Mucosa of stomach (tissue), 1 donor: ENCODE results near the gene THEMIS.
"Not testable (repeated sequence)": the region's sequence is repeated elsewhere in the genome, so short reads cannot be mapped to it uniquely, and the experiment has no call there.

Source experiments
- H3K27me3 ChIP-seq: one replicate; pipeline ENCODE4 v1.7.0; 2013; ENCODE audit warnings: mild to moderate bottlenecking, low read length; ENCODE audit not compliant: control insufficient read depth, insufficient read depth
- H3K36me3 ChIP-seq: one replicate; pipeline ENCODE4 v1.7.0; 2013; ENCODE audit warnings: low read length; ENCODE audit not compliant: control insufficient read depth, insufficient read depth
- H3K4me1 ChIP-seq: one replicate; pipeline ENCODE4 v1.7.0; 2013; ENCODE audit warnings: mild to moderate bottlenecking, low read length; ENCODE audit not compliant: control insufficient read depth, insufficient read depth
- H3K4me3 ChIP-seq: one replicate; pipeline ENCODE4 v1.7.0; 2013; ENCODE audit warnings: low read length
- H3K9ac ChIP-seq: one replicate; pipeline ENCODE4 v1.7.0; 2013; ENCODE audit warnings: mild to moderate bottlenecking, low read length, moderate library complexity
- H3K9me3 ChIP-seq: one replicate; pipeline ENCODE4 v1.7.0; 2013; ENCODE audit warnings: mild to moderate bottlenecking, low read length, moderate library complexity; ENCODE audit not compliant: control insufficient read depth
- donor health status: Pancreatic carcinoma.

The THEMIS gene

DNA sequence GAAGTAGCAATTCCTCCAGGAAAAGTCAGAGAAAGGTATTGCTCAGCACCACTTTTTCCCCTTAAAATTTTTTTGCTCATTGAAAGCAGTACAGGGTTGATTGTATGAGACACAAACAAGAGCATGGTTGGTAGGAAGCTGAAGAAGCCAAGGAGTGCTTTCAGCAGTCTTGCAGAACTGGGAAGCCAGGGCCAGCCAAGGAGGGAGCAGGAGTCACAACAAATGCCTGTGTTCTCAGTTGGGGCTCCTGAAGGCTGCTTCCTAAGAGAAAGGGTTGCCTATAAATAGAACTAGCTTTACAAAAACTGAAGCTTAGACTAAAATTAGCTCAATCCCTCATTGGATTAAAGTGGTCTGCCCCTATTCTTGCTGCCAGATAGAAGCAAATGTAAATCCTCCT lies 3.3 kb upstream of the THEMIS start:
- H3K4me3 ChIP-seq, result no peak overlapping the region
- no peak overlapping the region for H3K9ac ChIP-seq
- no peaks in the 10 kb centered on the region for H3K27me3 ChIP-seq
- no peaks in the 10 kb centered on the region for H3K4me1 ChIP-seq
- H3K36me3 ChIP-seq, result no peaks in the 10 kb centered on the region
- no peaks in the 10 kb centered on the region for H3K9me3 ChIP-seq

DNA sequence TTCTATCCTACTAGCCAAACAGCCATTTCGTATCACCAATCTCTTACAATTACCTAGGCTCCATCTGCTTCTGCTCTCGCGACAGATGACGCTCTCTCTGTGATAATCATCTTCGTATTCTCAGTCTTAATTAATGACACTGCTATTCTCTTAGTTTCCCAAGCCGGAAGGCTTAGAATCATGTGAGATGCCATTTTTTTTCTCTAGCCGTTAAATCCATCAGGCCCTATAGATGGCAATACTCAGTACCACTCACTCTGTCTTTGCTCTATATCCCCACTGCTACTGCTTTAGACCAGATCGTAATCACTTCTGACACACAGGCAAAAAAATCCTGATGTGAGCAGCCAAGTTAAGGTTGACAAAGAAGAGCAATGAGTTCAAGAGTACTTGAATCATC lies 2.1 kb upstream of the THEMIS start:
- H3K9ac ChIP-seq, result no peak overlapping the region
- H3K9me3 ChIP-seq, result no peaks in the 10 kb centered on the region
- H3K36me3 ChIP-seq, result no peaks in the 10 kb centered on the region
- H3K4me3 ChIP-seq, result no peak overlapping the region
- H3K27me3 ChIP-seq, result no peaks in the 10 kb centered on the region
- no peaks in the 10 kb centered on the region for H3K4me1 ChIP-seq

DNA sequence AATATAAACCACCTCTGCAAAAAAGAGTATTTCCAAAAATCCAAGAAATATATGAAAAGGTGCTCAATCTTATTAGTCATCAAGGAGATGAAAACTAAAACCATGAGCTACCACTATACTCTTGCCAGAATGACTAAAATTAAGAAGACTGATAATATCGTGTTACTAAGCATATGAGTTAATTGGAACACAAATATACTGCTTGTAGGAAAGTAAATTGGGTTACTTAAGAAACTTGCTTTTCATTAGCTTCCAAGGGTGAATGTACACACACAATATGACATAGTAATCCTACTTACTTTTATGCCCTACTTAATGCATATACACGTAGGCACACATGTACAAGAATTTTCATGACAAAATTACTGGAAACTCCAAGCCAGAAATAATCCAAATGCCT lies 3.4 kb downstream of the THEMIS start:
- Histone ChIP-seq H3K27me3 (no peaks in the 10 kb centered on the region), H3K9ac (no peak overlapping the region), H3K9me3 (no peaks in the 10 kb centered on the region), H3K4me1 (no peaks in the 10 kb centered on the region), H3K4me3 (no peak overlapping the region), H3K36me3 (no peaks in the 10 kb centered on the region)

DNA sequence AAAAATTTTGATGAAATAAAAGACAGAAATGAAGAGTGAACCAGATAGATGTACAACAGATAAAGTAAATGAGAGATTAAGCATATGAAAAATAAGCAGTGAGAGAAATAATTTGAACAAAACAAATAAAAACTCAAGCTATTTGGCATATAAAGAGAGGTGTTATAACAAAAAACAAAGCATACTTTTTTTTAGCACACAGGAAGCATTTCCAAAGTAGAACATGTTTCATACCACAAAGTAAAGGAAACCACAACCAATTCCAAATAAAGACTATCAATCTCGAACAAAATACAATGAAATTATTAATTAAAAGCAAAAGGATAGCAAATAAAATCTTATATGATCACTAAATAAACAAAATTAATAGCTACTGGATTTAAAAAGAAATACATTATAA lies 6.8 kb downstream of the THEMIS start:
- Histone ChIP-seq H3K4me1 (no peaks in the 10 kb centered on the region), H3K9ac (no peak overlapping the region), H3K27me3 (no peaks in the 10 kb centered on the region), H3K4me3 (no peak overlapping the region), H3K9me3 (no peaks in the 10 kb centered on the region), H3K36me3 (no peaks in the 10 kb centered on the region)

DNA sequence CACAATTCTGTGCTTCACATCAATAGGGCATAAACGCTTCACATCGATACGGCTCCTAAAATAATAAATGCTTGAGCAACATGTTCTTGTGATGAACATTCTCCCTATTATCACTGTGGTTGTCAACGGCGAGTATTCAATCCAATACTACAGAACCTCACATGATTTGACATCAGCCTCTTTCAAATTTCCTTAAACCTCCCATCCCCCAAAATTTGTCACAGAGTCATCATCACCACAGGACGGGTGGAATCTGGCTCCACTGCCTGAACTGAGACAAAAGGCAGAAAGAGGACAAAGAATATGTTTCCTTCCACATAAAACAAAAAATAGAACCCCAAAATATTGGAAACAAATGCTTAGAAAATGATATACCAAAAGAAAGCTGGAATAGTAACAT lies 7.3 kb downstream of the THEMIS start:
- no peaks in the 10 kb centered on the region for H3K27me3 ChIP-seq
- H3K9ac ChIP-seq, result no peak overlapping the region
- no peaks in the 10 kb centered on the region for H3K36me3 ChIP-seq
- no peaks in the 10 kb centered on the region for H3K4me1 ChIP-seq
- H3K4me3 ChIP-seq, result no peak overlapping the region
- no peaks in the 10 kb centered on the region for H3K9me3 ChIP-seq

DNA sequence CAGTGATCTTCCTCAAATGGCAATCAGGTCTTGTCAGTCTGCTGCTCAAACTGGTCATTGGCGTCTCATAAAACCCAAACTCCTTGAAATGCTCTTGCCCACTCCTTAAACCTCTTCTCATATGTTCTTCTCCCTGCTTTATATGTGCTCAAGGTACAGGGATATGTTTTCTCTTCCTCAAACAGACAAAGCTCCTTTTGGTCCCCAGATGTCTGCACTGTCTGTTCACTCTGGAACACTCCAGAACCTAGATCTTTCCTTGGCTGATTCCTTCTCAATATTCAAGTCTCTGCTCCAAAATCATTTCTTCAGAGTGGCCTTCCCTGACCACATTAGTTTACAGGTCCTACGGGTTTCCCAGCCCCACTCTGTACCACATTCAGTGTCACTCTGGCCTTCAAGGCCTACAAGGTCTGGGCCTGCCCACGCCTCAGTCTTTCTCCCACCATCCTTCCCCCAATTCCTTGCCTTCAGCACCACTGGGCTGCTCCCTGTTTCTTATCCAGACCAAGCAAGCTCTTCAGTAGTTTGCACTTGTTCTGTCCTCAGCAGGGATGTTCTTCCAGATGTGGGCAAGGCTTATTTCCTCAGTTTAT lies 9.0 kb downstream of the THEMIS start:
- H3K27me3 ChIP-seq, result no peaks in the 10 kb centered on the region
- no peaks in the 10 kb centered on the region for H3K36me3 ChIP-seq
- no peak overlapping the region for H3K9ac ChIP-seq
- no peaks in the 10 kb centered on the region for H3K9me3 ChIP-seq
- H3K4me1 ChIP-seq, result no peaks in the 10 kb centered on the region
- no peak overlapping the region for H3K4me3 ChIP-seq

DNA sequence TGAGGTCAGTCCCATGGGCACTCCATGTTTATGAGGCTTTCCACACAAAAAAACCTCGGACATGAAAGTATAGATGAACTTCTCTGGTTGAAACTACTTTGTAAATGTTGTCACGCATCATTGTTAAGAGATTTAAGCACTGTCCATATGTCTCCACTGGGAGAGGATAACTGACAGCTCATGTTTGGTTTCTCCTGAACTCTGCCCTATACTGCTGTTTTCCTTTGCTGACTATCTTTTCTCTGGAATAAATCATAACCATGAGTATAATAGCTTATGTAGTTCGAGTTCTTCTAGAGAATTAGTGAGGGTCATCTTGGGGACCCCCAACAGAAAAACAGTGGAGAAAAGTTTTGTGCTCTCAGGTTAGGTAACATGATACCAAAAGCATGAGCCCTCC lies 14.3 kb downstream of the THEMIS start:
- Histone ChIP-seq H3K4me1 (no peaks in the 10 kb centered on the region), H3K27me3 (no peaks in the 10 kb centered on the region), H3K9ac (no peak overlapping the region), H3K9me3 (no peaks in the 10 kb centered on the region), H3K4me3 (no peak overlapping the region), H3K36me3 (no peaks in the 10 kb centered on the region)

DNA sequence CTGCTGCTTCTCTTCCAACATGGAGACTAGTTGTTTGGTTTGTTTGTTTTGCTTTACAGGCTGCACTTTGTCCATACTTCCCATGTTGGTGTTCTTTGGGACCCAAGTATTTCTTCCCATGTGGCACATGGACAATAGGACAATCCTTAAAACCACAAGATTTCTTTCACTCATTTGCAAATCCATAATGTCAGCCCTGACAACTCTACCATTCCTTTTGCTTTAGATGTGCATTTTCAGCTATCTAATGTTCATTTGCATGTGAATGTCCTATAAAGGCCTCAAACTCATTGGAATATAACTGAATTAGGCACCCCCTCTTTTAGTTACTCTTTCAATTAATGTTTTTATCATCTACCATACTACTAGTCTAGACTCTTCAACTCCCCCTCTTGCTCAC lies 16.7 kb downstream of the THEMIS start:
- H3K4me3 ChIP-seq, result no peak overlapping the region
- H3K4me1 ChIP-seq, result no peaks in the 10 kb centered on the region
- no peaks in the 10 kb centered on the region for H3K9me3 ChIP-seq
- no peaks in the 10 kb centered on the region for H3K27me3 ChIP-seq
- H3K9ac ChIP-seq, result no peak overlapping the region
- H3K36me3 ChIP-seq, result no peaks in the 10 kb centered on the region

DNA sequence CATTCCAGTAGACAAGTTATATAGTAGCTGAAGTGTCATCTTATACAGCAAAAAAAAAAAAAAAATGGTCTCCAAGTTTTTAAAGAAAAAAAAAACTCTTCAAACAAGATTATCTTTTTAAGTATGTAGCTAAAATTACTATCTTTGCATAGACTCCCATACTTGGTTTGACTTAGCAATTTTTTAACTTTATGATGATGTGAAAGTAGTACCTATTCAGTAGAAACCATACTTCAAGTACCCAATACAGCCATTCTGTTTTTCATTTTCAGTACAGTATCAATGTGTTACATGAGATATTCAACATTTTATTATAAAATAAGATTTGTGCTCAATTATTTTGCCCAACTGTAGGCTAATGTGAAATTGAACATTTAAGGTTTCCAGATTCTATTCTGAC lies 18.9 kb downstream of the THEMIS start:
- not testable (repeated sequence) for H3K9me3 ChIP-seq, H3K36me3 ChIP-seq, H3K4me1 ChIP-seq, H3K27me3 ChIP-seq, H3K4me3 ChIP-seq, H3K9ac ChIP-seq

DNA sequence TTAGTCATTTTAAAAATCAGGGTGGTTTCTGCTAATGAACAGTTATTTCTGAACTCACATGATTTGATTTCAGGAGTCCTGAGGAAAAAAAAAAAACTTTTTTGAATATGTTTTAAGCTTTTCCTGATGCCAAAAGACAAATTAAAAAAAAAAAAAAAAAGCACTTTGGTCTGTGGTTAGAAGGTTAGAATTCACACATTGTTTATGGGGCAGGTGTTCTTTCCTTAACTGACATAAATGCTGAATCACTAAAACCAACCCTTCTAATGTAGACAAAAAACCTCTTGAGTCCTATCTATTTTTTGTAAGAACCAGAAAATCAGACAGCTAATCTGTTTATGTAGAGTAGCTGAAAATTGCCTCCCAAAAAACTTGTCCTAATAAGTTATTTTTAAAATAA lies 20.4 kb downstream of the THEMIS start:
- Histone ChIP-seq H3K4me1 (no peaks in the 10 kb centered on the region), H3K4me3 (no peak overlapping the region), H3K27me3 (no peaks in the 10 kb centered on the region), H3K36me3 (no peaks in the 10 kb centered on the region), H3K9ac (no peak overlapping the region), H3K9me3 (no peaks in the 10 kb centered on the region)

DNA sequence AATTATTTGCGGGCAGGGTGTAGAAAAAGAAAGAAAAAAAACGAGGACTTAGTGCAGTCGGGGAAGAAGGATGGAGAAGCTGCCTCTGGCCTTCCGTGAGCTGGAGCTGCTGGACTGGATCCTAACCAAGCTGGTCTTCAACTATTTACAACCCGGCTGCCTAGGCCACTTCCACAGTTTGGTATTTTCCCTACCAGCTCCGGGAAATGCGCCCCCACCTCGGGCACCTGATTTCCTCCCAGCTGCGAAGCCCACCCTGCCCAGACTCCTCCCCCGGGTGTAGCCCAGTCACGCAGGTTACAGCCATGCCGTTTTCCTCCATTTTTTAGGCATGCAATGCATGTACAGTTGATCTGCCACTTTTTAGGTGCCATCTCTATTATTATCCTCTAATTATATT lies 21.2 kb downstream of the THEMIS start:
- Histone ChIP-seq H3K4me3 (no peak overlapping the region), H3K36me3 (no peaks in the 10 kb centered on the region)

DNA sequence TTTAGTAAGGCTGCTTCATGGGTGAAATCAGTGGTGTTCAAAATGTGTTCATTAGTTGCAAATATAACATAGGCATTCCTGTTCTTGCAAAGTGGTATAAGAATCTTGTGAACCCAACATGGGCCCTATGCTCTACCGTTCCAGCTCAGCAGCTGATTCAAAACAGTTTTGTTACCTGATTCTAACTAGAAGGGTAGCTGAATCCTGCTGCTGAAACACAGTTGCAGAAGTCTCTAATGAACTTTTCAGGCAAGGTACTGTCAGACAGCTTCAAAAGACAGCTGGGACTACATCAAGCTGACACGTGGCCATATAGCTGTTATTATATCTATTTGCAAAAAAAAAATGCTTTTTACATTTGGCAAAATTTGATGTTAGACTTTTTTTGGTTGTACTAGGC lies 22.7 kb downstream of the THEMIS start:
- Histone ChIP-seq H3K4me3 (no peak overlapping the region), H3K9me3 (no peaks in the 10 kb centered on the region), H3K4me1 (no peaks in the 10 kb centered on the region), H3K36me3 (no peaks in the 10 kb centered on the region), H3K9ac (no peak overlapping the region), H3K27me3 (no peaks in the 10 kb centered on the region)

More for the DNA sequence above, 21.2 kb downstream of the THEMIS start:
- Histone ChIP-seq H3K9ac (no peak overlapping the region), H3K4me1 (no peaks in the 10 kb centered on the region), H3K27me3 (no peaks in the 10 kb centered on the region), H3K9me3 (no peaks in the 10 kb centered on the region)

DNA sequence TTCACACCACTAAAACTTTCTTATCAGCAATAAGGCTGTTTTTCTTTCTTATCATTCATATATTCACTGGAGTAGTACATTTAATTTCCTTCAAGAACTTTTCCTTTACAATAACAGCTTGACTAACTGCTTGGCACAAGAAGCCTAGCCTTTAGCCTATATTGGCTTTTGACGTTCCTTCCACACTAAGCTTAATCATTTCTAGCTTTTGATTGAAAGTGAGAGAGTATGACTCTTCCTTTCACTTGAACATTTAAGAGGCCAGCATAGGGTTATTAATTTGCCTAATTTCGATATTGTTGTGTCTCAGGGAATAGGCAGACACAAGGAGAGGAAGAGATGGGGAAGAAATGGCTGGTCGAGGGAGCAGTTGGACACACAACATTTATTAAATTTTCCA lies 23.6 kb downstream of the THEMIS start:
- Histone ChIP-seq H3K4me1 (no peaks in the 10 kb centered on the region), H3K36me3 (no peaks in the 10 kb centered on the region), H3K9ac (no peak overlapping the region), H3K9me3 (no peaks in the 10 kb centered on the region), H3K27me3 (no peaks in the 10 kb centered on the region), H3K4me3 (no peak overlapping the region)
